Measurements from ENCODE around the gene ENKD1. TPM values are rescaled to one million over a fixed set of nuclear protein-coding genes. Genes with fewer than 3 reads are reported as not detected.
A peak's percentile ranks its signal among the peaks of the same experiment; 100 is the strongest.

ENKD1 gene
- total RNA-seq, 1 experiment from 2014 or later: 12.8 TPM

DNA sequence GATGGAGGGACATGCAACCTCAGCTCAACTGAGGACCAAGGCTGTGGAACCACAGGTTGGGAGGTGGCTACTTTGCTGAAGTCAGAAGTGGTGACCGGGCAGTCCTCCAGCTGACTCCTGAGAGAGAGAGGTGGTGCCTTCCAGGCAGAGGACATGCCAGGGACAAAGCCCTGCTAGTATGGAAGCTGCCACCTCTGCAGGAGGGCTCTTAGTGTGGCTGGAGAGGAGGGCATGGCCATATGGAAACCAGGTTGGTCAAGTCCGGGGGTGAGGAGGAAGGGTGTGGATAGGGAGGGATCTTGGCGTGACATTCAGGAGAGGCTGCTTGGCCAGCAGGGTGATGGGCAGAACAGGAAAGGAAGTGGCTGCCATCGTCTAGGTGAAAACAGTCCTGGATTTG lies 5.8 kb upstream of the ENKD1 start:
- no peaks in the 10 kb centered on the region for H3K27me3 Mint-ChIP-seq (ENCODE audit: insufficient read depth, unreplicated experiment)
- H3K9me3 Mint-ChIP-seq (ENCODE audit: unreplicated experiment): no peaks in the 10 kb centered on the region
- POLR2A ChIA-PET: interaction anchor here (1.1 to 1.3 kb wide), 3 partner anchors 24 to 110 kb away, joined by 3 to 7 read pairs (median 4); partner anchors contain the start of genes CTCF and GFOD2
- H3K27ac Mint-ChIP-seq (ENCODE audit: low read depth, unreplicated experiment): peak overlapping the region; percentile 73
- no peak overlapping the region for H3K4me3 Mint-ChIP-seq (ENCODE audit: unreplicated experiment)
- H3K36me3 Mint-ChIP-seq (ENCODE audit: insufficient read depth, unreplicated experiment): peaks cover 11% of the 10 kb centered on the region
- CTCF ChIA-PET: interaction anchor here (0.6 to 3.3 kb wide), 35 partner anchors 10 to 368 kb away, joined by 3 to 15 read pairs (median 4); partner anchors contain the start of genes ACD, CTCF, PARD6A and RANBP10
- intact Hi-C loops (cut with micrococcal nuclease): loop anchor here (1.0 to 10.0 kb wide), 2 partner anchors 135 to 172 kb away; partner anchors contain the start of genes CENPT, NUTF2 and THAP11
- TF ChIP-seq, protein P1, sequence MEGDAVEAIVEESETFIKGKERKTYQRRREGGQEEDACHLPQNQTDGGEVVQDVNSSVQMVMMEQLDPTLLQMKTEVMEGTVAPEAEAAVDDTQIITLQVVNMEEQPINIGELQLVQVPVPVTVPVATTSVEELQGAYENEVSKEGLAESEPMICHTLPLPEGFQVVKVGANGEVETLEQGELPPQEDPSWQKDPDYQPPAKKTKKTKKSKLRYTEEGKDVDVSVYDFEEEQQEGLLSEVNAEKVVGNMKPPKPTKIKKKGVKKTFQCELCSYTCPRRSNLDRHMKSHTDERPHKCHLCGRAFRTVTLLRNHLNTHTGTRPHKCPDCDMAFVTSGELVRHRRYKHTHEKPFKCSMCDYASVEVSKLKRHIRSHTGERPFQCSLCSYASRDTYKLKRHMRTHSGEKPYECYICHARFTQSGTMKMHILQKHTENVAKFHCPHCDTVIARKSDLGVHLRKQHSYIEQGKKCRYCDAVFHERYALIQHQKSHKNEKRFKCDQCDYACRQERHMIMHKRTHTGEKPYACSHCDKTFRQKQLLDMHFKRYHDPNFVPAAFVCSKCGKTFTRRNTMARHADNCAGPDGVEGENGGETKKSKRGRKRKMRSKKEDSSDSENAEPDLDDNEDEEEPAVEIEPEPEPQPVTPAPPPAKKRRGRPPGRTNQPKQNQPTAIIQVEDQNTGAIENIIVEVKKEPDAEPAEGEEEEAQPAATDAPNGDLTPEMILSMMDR (IDR thresholded peaks at IDR 0.05; ENCODE audit: unreplicated experiment): no peak
- peaks cover 15% of the 10 kb centered on the region for H3K4me1 Mint-ChIP-seq (ENCODE audit: insufficient read depth, unreplicated experiment)
- no peak for DNase-seq (ENCODE audit: unreplicated experiment)
- no TSS peak for BruUV-seq (replicated peaks)

DNA sequence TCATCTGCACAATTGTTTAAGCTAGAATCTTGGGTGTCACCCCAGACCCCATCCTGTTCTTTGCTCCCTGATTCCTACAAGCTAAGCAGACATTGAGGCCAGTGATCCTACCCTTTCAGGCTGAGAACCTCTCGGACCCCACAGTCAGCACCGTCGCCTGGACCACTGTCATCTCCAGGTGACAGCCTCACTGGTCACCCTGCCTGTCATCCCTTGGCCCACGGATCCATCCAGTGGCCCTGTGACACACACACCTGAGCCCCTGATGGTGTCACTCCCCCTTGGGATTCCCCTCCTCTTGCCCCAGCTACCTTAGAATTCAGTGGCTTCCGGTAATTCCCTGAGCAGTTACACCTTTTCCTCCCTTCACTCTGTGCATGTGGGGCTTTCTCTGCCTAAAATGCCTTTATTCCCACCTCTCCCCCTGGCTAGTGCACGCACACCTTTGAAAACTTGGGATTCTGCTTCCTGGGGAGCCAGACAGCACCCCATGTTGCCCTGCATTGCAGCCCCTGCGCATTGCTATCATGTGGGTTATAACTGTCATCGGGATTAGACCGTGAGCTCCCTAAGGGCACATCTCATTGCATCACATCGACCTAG lies 3.0 kb upstream of the ENKD1 start:
- ChIA-PET POLR2A (interaction anchor here (1.2 to 1.5 kb wide), 2 partner anchors 43 to 148 kb away, joined by 3 to 5 read pairs; no protein-coding TSS in a partner anchor), CTCF (interaction anchor here (0.5 to 2.4 kb wide), 10 partner anchors 18 to 420 kb away, joined by 3 to 9 read pairs (median 3); partner anchors contain the start of gene CTCF)
- BruUV-seq (replicated peaks): no TSS peak
- peaks cover 9% of the 10 kb centered on the region for H3K36me3 Mint-ChIP-seq (ENCODE audit: insufficient read depth, unreplicated experiment)
- intact Hi-C loops (cut with micrococcal nuclease): loop anchor here (10.0 kb wide), 1 partner anchor 175 kb away; the partner anchor contains the start of genes CENPT, NUTF2 and THAP11
- H3K4me3 Mint-ChIP-seq (ENCODE audit: unreplicated experiment): no peak overlapping the region
- no peaks in the 10 kb centered on the region for H3K9me3 Mint-ChIP-seq (ENCODE audit: unreplicated experiment)
- no peak for DNase-seq (ENCODE audit: unreplicated experiment)
- no peak overlapping the region for H3K27ac Mint-ChIP-seq (ENCODE audit: low read depth, unreplicated experiment)
- TF ChIP-seq, protein P1 (IDR thresholded peaks at IDR 0.05; ENCODE audit: unreplicated experiment): no peak
- H3K4me1 Mint-ChIP-seq (ENCODE audit: insufficient read depth, unreplicated experiment): peaks cover 15% of the 10 kb centered on the region
- H3K27me3 Mint-ChIP-seq (ENCODE audit: insufficient read depth, unreplicated experiment): no peaks in the 10 kb centered on the region

DNA sequence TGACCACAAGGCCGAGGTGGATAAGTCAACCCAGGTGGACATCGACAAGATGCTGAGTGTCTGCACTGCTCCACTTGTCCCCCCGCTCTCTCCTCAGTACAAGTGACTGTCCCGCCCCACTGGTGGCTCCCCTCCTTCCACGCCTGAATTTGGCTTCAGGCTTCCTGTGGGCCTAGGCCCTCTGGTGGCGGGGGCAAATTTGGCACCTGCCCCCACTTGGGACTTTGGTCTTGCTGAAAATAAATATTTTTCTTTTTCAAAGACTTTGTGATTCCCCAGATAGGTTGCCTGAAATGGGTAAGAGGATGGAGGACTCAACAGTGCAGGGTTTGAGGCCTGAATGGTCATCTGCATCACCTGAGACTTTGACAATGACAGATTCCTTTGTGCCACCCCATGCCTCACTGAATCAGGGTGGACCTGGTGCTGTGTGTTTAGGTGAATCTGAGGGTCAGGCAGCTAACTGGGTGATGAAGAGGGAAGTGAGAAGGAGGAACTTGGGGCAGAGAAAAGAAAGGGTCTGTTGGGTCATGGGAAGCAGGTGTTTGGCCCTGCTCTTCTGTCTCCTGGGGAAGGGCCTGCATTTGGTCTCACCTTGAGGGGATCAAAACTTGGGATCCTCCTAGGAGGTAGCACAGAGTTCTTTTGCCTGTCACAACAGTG lies 2.1 kb upstream of the ENKD1 start:
- CTCF ChIA-PET: interaction anchor here (0.5 to 6.9 kb wide), 19 partner anchors 11 to 421 kb away, joined by 3 to 57 read pairs (median 3); partner anchors contain the start of genes CTCF and GFOD2

More for the DNA sequence above, 2.1 kb upstream of the ENKD1 start:
- Mint-ChIP-seq H3K9me3 (ENCODE audit: unreplicated experiment) (no peaks in the 10 kb centered on the region), H3K4me3 (ENCODE audit: unreplicated experiment) (no peak overlapping the region), H3K27me3 (ENCODE audit: insufficient read depth, unreplicated experiment) (no peaks in the 10 kb centered on the region), H3K36me3 (ENCODE audit: insufficient read depth, unreplicated experiment) (peaks cover 4% of the 10 kb centered on the region), H3K27ac (ENCODE audit: low read depth, unreplicated experiment) (no peak overlapping the region), H3K4me1 (ENCODE audit: insufficient read depth, unreplicated experiment) (peaks cover 9% of the 10 kb centered on the region)
- BruUV-seq (replicated peaks): no TSS peak
- TF ChIP-seq, protein P1 (IDR thresholded peaks at IDR 0.05; ENCODE audit: unreplicated experiment): peak; percentile 28
- POLR2A ChIA-PET: interaction anchor here (1.2 to 1.6 kb wide), 3 partner anchors 42 to 148 kb away, joined by 3 to 5 read pairs (median 5); no protein-coding TSS in a partner anchor
- intact Hi-C loops (cut with micrococcal nuclease): loop anchor here (1.0 kb wide), 2 partner anchors 106 to 147 kb away; partner anchors contain the start of gene CTCF
- no peak for DNase-seq (ENCODE audit: unreplicated experiment)
